Left ventricle myocardium inferior (tissue), 1 donor: ENCODE data around the gene PRR15. TPM values are rescaled to one million over a fixed set of nuclear protein-coding genes. Genes with fewer than 3 reads are reported as not detected.
A peak's percentile ranks its signal among the peaks of the same experiment; 100 is the strongest.

Experiments used
- DNase-seq: peaks from one replicate; pipeline ENCODE4 v3.0.0-alpha.2; 2020
- H3K27ac ChIP-seq: fragments of 200-600 bp; replicated peaks from 2 replicates; pipeline ENCODE4 v1.8.0; 2021
- H3K27me3 ChIP-seq: fragments of 200-600 bp; 2 replicates; pipeline ENCODE4 v1.8.0; 2021; ENCODE audit warnings: low read depth
- H3K36me3 ChIP-seq: fragments of 200-600 bp; 2 replicates; pipeline ENCODE4 v1.8.0; 2021
- H3K4me1 ChIP-seq: fragments of 200-600 bp; 2 replicates; pipeline ENCODE4 v1.8.0; 2021
- H3K4me3 ChIP-seq: fragments of 200-600 bp; 2 replicates; pipeline ENCODE4 v1.8.0; 2021; ENCODE audit warnings: mild to moderate bottlenecking, moderate library complexity
- H3K9me3 ChIP-seq: fragments of 200-600 bp; replicated peaks from 2 replicates; pipeline ENCODE4 v1.8.0; 2021
- intact Hi-C: fragments of 100-400 bp; cut with micrococcal nuclease; formaldehyde crosslinking; loops from one replicate; pipeline ENCODE4 v1.11.0; 2022
- total RNA-seq: library from RNA; stranded (reverse); fragmentation: NEBNext Ultra II Directional; extraction: Animal tissue kit (Norgen Biotek cat#: 25700); gene quantifications from one replicate; pipeline ENCODE4 v1.2.1, GENCODE V29; 2021
- TF ChIP-seq, protein P1 (sequence below): fragments of 200-600 bp; IDR thresholded peaks from 2 replicates; pipeline ENCODE4 v1.8.0; 2021; ENCODE audit warnings: antibody characterized with exemption, mild to moderate bottlenecking, borderline replicate concordance
- donor health status: DM: no; HTN: yes; CAD: no; lungs with severe emphysema.

Gene PRR15
- total RNA-seq, 1 donor from 2014 or later = not detected

- Histone ChIP-seq H3K36me3 (no peaks in the 10 kb centered on the region), H3K4me3 (peak overlapping the region; percentile 69), H3K9me3 (no peaks in the 10 kb centered on the region), H3K27me3 (peaks cover 89% of the 10 kb centered on the region), H3K4me1 (peaks cover 40% of the 10 kb centered on the region), H3K27ac (no peak overlapping the region)
- intact Hi-C loops = no loop called here
- DNase-seq = no peak
- TF ChIP-seq, protein P1, sequence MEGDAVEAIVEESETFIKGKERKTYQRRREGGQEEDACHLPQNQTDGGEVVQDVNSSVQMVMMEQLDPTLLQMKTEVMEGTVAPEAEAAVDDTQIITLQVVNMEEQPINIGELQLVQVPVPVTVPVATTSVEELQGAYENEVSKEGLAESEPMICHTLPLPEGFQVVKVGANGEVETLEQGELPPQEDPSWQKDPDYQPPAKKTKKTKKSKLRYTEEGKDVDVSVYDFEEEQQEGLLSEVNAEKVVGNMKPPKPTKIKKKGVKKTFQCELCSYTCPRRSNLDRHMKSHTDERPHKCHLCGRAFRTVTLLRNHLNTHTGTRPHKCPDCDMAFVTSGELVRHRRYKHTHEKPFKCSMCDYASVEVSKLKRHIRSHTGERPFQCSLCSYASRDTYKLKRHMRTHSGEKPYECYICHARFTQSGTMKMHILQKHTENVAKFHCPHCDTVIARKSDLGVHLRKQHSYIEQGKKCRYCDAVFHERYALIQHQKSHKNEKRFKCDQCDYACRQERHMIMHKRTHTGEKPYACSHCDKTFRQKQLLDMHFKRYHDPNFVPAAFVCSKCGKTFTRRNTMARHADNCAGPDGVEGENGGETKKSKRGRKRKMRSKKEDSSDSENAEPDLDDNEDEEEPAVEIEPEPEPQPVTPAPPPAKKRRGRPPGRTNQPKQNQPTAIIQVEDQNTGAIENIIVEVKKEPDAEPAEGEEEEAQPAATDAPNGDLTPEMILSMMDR = no peak
Measured at GRCh38 chr7:29565224-29565630, 1.6 kb downstream of the PRR15 start.

DNA sequence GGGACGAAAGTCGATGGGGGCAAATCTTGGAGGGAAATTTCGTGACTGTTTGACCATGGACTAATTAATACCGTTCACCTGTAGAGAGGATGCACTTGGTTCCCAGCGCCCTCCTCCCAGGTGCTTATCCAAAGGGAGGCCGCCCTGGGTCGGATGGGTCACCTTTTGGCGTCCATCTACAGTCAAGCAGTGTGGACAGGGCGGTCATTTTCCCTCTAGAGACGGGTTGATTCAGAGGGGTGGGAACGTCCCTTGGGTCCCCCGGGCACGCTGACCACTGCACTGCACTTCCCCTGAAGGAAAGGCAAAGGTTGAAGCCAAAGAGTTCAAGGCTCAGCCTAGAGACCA, 2.0 kb downstream of the PRR15 start:
- H3K27me3 ChIP-seq = peaks cover 93% of the 10 kb centered on the region
- H3K4me1 ChIP-seq = peaks cover 40% of the 10 kb centered on the region
- TF ChIP-seq, protein P1 = no peak
- no peaks in the 10 kb centered on the region for H3K9me3 ChIP-seq
- no peak for DNase-seq
- H3K27ac ChIP-seq = no peak overlapping the region
- peak overlapping the region; percentile 69 for H3K4me3 ChIP-seq
- H3K36me3 ChIP-seq = no peaks in the 10 kb centered on the region
- intact Hi-C loops = no loop called here

- intact Hi-C loops = no loop called here
Measured at GRCh38 chr7:29565982-29566746, 2.5 kb downstream of the PRR15 start.

DNA sequence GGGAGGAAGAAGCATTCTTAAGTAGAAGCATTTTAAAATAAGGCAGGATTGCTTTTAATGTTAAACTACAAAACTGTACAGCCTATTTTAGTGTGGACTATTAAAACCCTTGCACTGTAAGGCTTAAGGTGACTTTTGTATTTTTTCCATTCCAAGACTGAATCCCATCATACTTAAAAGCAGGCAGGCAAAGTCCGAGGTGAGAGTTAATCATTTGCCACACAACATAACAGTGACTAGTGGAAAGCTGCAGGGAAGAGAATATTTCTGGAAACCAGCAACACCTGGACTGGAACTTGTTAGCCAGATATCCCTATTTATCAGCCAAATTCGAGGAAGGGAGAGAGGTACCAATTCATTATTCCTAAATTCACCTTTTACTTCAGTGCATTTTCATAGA, 3.5 kb downstream of the PRR15 start:
- intact Hi-C loops = no loop called here

More at GRCh38 chr7:29565982-29566746, 2.5 kb downstream of the PRR15 start:
- Histone ChIP-seq H3K27me3 (peaks cover 93% of the 10 kb centered on the region), H3K27ac (no peak overlapping the region), H3K4me3 (peak overlapping the region; percentile 69), H3K9me3 (no peaks in the 10 kb centered on the region), H3K36me3 (no peaks in the 10 kb centered on the region), H3K4me1 (peaks cover 40% of the 10 kb centered on the region)
- TF ChIP-seq, protein P1 = no peak
- no peak for DNase-seq

GRCh38 chr7:29569648-29570047, 6.0 kb downstream of the PRR15 start:
- intact Hi-C loops = no loop called here
- peaks cover 21% of the 10 kb centered on the region for H3K4me1 ChIP-seq
- H3K4me3 ChIP-seq = no peak overlapping the region
- H3K27me3 ChIP-seq = peaks cover 76% of the 10 kb centered on the region
- H3K9me3 ChIP-seq = no peaks in the 10 kb centered on the region
- H3K36me3 ChIP-seq = no peaks in the 10 kb centered on the region
- no peak overlapping the region for H3K27ac ChIP-seq
- no peak for DNase-seq
- TF ChIP-seq, protein P1 = no peak

More for the DNA sequence above, 3.5 kb downstream of the PRR15 start:
- TF ChIP-seq, protein P1 = no peak
- no peak overlapping the region for H3K27ac ChIP-seq
- DNase-seq = no peak
- H3K27me3 ChIP-seq = peaks cover 89% of the 10 kb centered on the region
- H3K9me3 ChIP-seq = no peaks in the 10 kb centered on the region
- H3K4me3 ChIP-seq = no peak overlapping the region
- no peaks in the 10 kb centered on the region for H3K36me3 ChIP-seq
- H3K4me1 ChIP-seq = peaks cover 40% of the 10 kb centered on the region
